HFF-Myc (cell line): Measurements from ENCODE around the gene FKBP5.

Experiments used
- DNase-seq: peaks from one replicate; pipeline ENCODE4 v3.0.0-alpha.2; 2011; ENCODE audit warnings: low read depth; ENCODE audit errors: extremely low read depth
- H3K4me3 ChIP-seq: replicated peaks from 2 replicates; pipeline ENCODE4 v1.5.1; 2011; ENCODE audit warnings: low read depth, mild to moderate bottlenecking, control low read depth, low read length
- CTCF ChIP-seq: IDR thresholded peaks from 2 replicates; pipeline ENCODE4 v1.5.1; 2012; ENCODE audit warnings: mild to moderate bottlenecking, low read depth, low read length, control low read depth; ENCODE audit errors: missing control alignments

The FKBP5 gene

GRCh38 chr6:35534407-35535170 is 154.1 kb downstream of the FKBP5 start:
- H3K4me3 ChIP-seq = no peak overlapping the region
- TF ChIP-seq CTCF = no peak
- DNase-seq = no peak

- DNase-seq = no peak
- TF ChIP-seq CTCF = no peak
- no peak overlapping the region for H3K4me3 ChIP-seq
Measured at GRCh38 chr6:35533981-35534380, 154.7 kb downstream of the FKBP5 start.

- H3K4me3 ChIP-seq = no peak overlapping the region
- TF ChIP-seq CTCF = no peak
- no peak for DNase-seq
Measured at GRCh38 chr6:35532126-35532525, 156.6 kb downstream of the FKBP5 start.

- no peak overlapping the region for H3K4me3 ChIP-seq
- no peak for DNase-seq
- TF ChIP-seq CTCF = no peak
Measured at GRCh38 chr6:35524380-35525020, 164.2 kb downstream of the FKBP5 start.
